HepG2 (cell line): ENCODE data around the gene ZNF839. TPM values are rescaled to one million over a fixed set of nuclear protein-coding genes. Genes with fewer than 3 reads are reported as not detected.

Experiments used
- ARID3A ChIP-seq: IDR thresholded peaks from 2 replicates; pipeline ENCODE4 v1.6.1; 2012; ENCODE audit warnings: low read depth, low read length, improper control_type of control experiment
- ARNT ChIP-seq: fragments of 450-650 bp; IDR thresholded peaks from 2 replicates; pipeline ENCODE4 v1.6.1; 2017
- ATF4 ChIP-seq, 2 experiments: fragments of 450-650 bp in 1 of 2; sonication (generic) in 1 of 2; formaldehyde crosslinking; IDR thresholded peaks; 2 replicates each; pipeline versions ENCODE4 v1.5.0 to v1.8.0; 2020 to 2022; ENCODE audit warnings: mild to moderate bottlenecking in 1 of 2, missing genetic modification reagents in 1 of 2
- CBX2 ChIP-seq, 2 experiments: fragments of 200-600 bp in 1 of 2; sonication (generic); formaldehyde crosslinking in 1 of 2; IDR thresholded peaks; 2 replicates each; pipeline versions ENCODE4 v1.7.0 to v1.8.1; 2018 to 2022; ENCODE audit warnings: low read depth in 2 of 2, low read length in 1 of 2, mild to moderate bottlenecking in 1 of 2, missing genetic modification reagents in 1 of 2
- HNF4A ChIP-seq: sonication (generic); formaldehyde crosslinking; IDR thresholded peaks from 2 replicates; pipeline ENCODE4 v1.4.0; 2020; ENCODE audit warnings: missing genetic modification reagents
- MXI1 ChIP-seq: IDR thresholded peaks from 3 replicates; pipeline ENCODE4 v1.6.1; 2012; ENCODE audit warnings: low read depth, low read length, inconsistent platforms, borderline replicate concordance
- SIX4 ChIP-seq: sonication (generic); formaldehyde crosslinking; IDR thresholded peaks from 2 replicates; pipeline ENCODE4 v1.4.0; 2020; ENCODE audit warnings: missing genetic modification reagents
- ZFYVE20 ChIP-seq: sonication (generic); formaldehyde crosslinking; IDR thresholded peaks from 2 replicates; pipeline ENCODE4 v1.8.0; 2023; ENCODE audit warnings: low read depth, mild to moderate bottlenecking, moderate library complexity, missing genetic modification reagents, borderline replicate concordance
- ZMAT5 ChIP-seq: sonication (generic); formaldehyde crosslinking; IDR thresholded peaks from 2 replicates; pipeline ENCODE4 v1.5.0; 2020; ENCODE audit warnings: mild to moderate bottlenecking, low read depth, missing genetic modification reagents, borderline replicate concordance
- ZNF12 ChIP-seq: sonication (generic); formaldehyde crosslinking; IDR thresholded peaks from 2 replicates; pipeline ENCODE4 v1.5.0; 2020; ENCODE audit warnings: missing genetic modification reagents
- ZNF136 ChIP-seq: sonication (generic); formaldehyde crosslinking; IDR thresholded peaks from 2 replicates; pipeline ENCODE4 v1.8.1; 2022; ENCODE audit warnings: low read depth, mild to moderate bottlenecking, moderate library complexity, missing genetic modification reagents
- ZNF207 ChIP-seq: fragments of 450-650 bp; IDR thresholded peaks from 2 replicates; pipeline ENCODE4 v1.6.1; 2016; ENCODE audit warnings: antibody characterized with exemption, borderline replicate concordance
- ZNF225 ChIP-seq: sonication (generic); formaldehyde crosslinking; IDR thresholded peaks from 2 replicates; pipeline ENCODE4 v1.4.0; 2020; ENCODE audit warnings: mild to moderate bottlenecking, missing genetic modification reagents
- ZNF251 ChIP-seq: sonication (generic); formaldehyde crosslinking; IDR thresholded peaks from 2 replicates; pipeline ENCODE4 v1.9.0; 2021; ENCODE audit warnings: mild to moderate bottlenecking, missing genetic modification reagents
- ZNF337 ChIP-seq: sonication (generic); formaldehyde crosslinking; IDR thresholded peaks from 2 replicates; pipeline ENCODE4 v1.5.1; 2020; ENCODE audit warnings: missing genetic modification reagents, low read depth, mild to moderate bottlenecking, borderline replicate concordance
- ZNF496 ChIP-seq: sonication (generic); formaldehyde crosslinking; IDR thresholded peaks from 2 replicates; pipeline ENCODE4 v1.8.1; 2023; ENCODE audit warnings: mild to moderate bottlenecking, moderate library complexity, missing genetic modification reagents; ENCODE audit not compliant: insufficient replicate concordance
- polyA plus RNA-seq, 8 experiments: library from polyadenylated mRNA; depleted of rRNA in 3 of 8; stranded (reverse) in 7 of 8; unstranded in 1 of 8; fragments of >200 nt; fragmentation: Illumina TruSeq in 4 of 8; extraction: Trizol in 4 of 8; gene quantifications; 2 replicates each; pipeline versions ENCODE4 v1.2.1 to v1.2.3, GENCODE V29; 2011 to 2016; ENCODE audit warnings: low read depth in 4 of 8, missing spikeins in 1 of 8, mixed read lengths in 1 of 8; ENCODE audit not compliant: insufficient read depth in 1 of 8
- total RNA-seq, 5 experiments: library from RNA; depleted of rRNA; stranded (reverse); fragments of >200 nt; fragmentation: Illumina TruSeq; extraction: Trizol; gene quantifications; 2 replicates each; pipeline ENCODE4 v1.2.3, GENCODE V29; 2016; ENCODE audit warnings: low read depth in 1 of 5
- TF ChIP-seq, protein P1 (sequence below): sonication (generic); formaldehyde crosslinking; conservative IDR thresholded peaks from 2 replicates; pipeline ENCODE4 v1.8.0; 2022; ENCODE audit warnings: mild to moderate bottlenecking, moderate library complexity, missing genetic modification reagents
- TF ChIP-seq, protein P2 (sequence below): fragments of 450-650 bp; IDR thresholded peaks from 2 replicates; pipeline ENCODE4 v1.6.1; 2017
- TF ChIP-seq, protein P3 (sequence below): sonication (generic); formaldehyde crosslinking; IDR thresholded peaks from 2 replicates; pipeline ENCODE4 v1.4.0; 2020; ENCODE audit warnings: missing genetic modification reagents

The ZNF839 gene
- total and polyA plus RNA-seq, 2 of the 13 experiments (the other 11 are each of a cell fraction or from before 2014, with no cell fraction given), result 11.1 to 12.8 TPM

- TF ChIP-seq ATF4 (CRISPR knock-in tag; IDR thresholded peaks at IDR 0.05) (no peak), ZNF225 (CRISPR knock-in tag) (no peak), CBX2 (IDR thresholded peaks at IDR 0.05; ENCODE audit: low read depth, low read length) (no peak), CBX2 (CRISPR knock-in tag; IDR thresholded peaks at IDR 0.05; ENCODE audit: low read depth) (no peak), ZNF337 (CRISPR knock-in tag) (no peak), SIX4 (CRISPR knock-in tag) (no peak), ZNF207 (no peak), ARNT (no peak), ZNF12 (CRISPR knock-in tag) (no peak), MXI1 (peak; percentile 93; the same call in 2 of the 3 replicates), HNF4A (CRISPR knock-in tag) (peak; percentile 17; the same call in 1 of the 2 replicates), ZNF496 (no peak), ZFYVE20 (no peak), ZMAT5 (no peak), ZNF251 (CRISPR knock-in tag) (no peak), ARID3A (no peak), ZNF136 (CRISPR knock-in tag) (no peak)
- TF ChIP-seq, protein P1, sequence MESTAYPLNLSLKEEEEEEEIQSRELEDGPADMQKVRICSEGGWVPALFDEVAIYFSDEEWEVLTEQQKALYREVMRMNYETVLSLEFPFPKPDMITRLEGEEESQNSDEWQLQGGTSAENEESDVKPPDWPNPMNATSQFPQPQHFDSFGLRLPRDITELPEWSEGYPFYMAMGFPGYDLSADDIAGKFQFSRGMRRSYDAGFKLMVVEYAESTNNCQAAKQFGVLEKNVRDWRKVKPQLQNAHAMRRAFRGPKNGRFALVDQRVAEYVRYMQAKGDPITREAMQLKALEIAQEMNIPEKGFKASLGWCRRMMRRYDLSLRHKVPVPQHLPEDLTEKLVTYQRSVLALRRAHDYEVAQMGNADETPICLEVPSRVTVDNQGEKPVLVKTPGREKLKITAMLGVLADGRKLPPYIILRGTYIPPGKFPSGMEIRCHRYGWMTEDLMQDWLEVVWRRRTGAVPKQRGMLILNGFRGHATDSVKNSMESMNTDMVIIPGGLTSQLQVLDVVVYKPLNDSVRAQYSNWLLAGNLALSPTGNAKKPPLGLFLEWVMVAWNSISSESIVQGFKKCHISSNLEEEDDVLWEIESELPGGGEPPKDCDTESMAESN, result peak; percentile 48; the same call in 1 of the 2 replicates
- TF ChIP-seq, protein P2, sequence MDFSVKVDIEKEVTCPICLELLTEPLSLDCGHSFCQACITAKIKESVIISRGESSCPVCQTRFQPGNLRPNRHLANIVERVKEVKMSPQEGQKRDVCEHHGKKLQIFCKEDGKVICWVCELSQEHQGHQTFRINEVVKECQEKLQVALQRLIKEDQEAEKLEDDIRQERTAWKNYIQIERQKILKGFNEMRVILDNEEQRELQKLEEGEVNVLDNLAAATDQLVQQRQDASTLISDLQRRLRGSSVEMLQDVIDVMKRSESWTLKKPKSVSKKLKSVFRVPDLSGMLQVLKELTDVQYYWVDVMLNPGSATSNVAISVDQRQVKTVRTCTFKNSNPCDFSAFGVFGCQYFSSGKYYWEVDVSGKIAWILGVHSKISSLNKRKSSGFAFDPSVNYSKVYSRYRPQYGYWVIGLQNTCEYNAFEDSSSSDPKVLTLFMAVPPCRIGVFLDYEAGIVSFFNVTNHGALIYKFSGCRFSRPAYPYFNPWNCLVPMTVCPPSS, result no peak
- TF ChIP-seq, protein P3, sequence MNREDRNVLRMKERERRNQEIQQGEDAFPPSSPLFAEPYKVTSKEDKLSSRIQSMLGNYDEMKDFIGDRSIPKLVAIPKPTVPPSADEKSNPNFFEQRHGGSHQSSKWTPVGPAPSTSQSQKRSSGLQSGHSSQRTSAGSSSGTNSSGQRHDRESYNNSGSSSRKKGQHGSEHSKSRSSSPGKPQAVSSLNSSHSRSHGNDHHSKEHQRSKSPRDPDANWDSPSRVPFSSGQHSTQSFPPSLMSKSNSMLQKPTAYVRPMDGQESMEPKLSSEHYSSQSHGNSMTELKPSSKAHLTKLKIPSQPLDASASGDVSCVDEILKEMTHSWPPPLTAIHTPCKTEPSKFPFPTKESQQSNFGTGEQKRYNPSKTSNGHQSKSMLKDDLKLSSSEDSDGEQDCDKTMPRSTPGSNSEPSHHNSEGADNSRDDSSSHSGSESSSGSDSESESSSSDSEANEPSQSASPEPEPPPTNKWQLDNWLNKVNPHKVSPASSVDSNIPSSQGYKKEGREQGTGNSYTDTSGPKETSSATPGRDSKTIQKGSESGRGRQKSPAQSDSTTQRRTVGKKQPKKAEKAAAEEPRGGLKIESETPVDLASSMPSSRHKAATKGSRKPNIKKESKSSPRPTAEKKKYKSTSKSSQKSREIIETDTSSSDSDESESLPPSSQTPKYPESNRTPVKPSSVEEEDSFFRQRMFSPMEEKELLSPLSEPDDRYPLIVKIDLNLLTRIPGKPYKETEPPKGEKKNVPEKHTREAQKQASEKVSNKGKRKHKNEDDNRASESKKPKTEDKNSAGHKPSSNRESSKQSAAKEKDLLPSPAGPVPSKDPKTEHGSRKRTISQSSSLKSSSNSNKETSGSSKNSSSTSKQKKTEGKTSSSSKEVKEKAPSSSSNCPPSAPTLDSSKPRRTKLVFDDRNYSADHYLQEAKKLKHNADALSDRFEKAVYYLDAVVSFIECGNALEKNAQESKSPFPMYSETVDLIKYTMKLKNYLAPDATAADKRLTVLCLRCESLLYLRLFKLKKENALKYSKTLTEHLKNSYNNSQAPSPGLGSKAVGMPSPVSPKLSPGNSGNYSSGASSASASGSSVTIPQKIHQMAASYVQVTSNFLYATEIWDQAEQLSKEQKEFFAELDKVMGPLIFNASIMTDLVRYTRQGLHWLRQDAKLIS (CRISPR knock-in tag), result no peak
Measured at GRCh38 chr14:102362545-102363181, 43.1 kb downstream of the ZNF839 start, which contains the start of the genes CINP and TECPR2 (continued).
